NCI-H187 (cell line): ENCODE data around the gene TAS2R3.
"Not testable (repeated sequence)": the region's sequence is repeated elsewhere in the genome, so short reads cannot be mapped to it uniquely, and the experiment has no call there.

Experiments
- DNase-seq, 2 experiments: peaks; one replicate each; lab custom pipeline; 2025; lab: John Stamatoyannopoulos, UW

Gene TAS2R3

GRCh38 chr7:141763797-141764196 is at the start of gene TAS2R3:
Gene TAS2R3 (plus strand): TSS chr7:141764097. CDS start chr7:141764159, 62 bp downstream.
- no peak for DNase-seq

GRCh38 chr7:141714571-141714970 is 49.3 kb upstream of the TAS2R3 start:
- DNase-seq, result no peak

- DNase-seq, result no peak
Measured at GRCh38 chr7:141715018-141715417, 48.9 kb upstream of the TAS2R3 start.

- DNase-seq, result no peak
Measured at GRCh38 chr7:141715794-141716689, 47.9 kb upstream of the TAS2R3 start.

GRCh38 chr7:141717450-141717849 is 46.4 kb upstream of the TAS2R3 start:
- no peak for DNase-seq

GRCh38 chr7:141722529-141722928 is 41.4 kb upstream of the TAS2R3 start:
- DNase-seq, result no peak

- DNase-seq, result no peak
Measured at GRCh38 chr7:141729020-141729419, 34.9 kb upstream of the TAS2R3 start.

- DNase-seq, result no peak
Measured at GRCh38 chr7:141731476-141732149, 32.3 kb upstream of the TAS2R3 start.

GRCh38 chr7:141737118-141737835 is 26.6 kb upstream of the TAS2R3 start:
- DNase-seq, result no peak

GRCh38 chr7:141737836-141738591 is 25.9 kb upstream of the TAS2R3 start, which contains the start of gene SSBP1:
Gene SSBP1 (plus strand): TSS chr7:141738358. CDS start chr7:141739167, 809 bp downstream.
- DNase-seq, result peak; percentile 92 to 95

GRCh38 chr7:141738592-141739013 is 25.3 kb upstream of the TAS2R3 start:
- DNase-seq, result no peak

- no peak for DNase-seq
Measured at GRCh38 chr7:141739250-141739649, 24.6 kb upstream of the TAS2R3 start.

GRCh38 chr7:141742229-141742628 is 21.7 kb upstream of the TAS2R3 start:
- no peak for DNase-seq

- no peak for DNase-seq
Measured at GRCh38 chr7:141744131-141744530, 19.8 kb upstream of the TAS2R3 start.

GRCh38 chr7:141748396-141748795 is 15.5 kb upstream of the TAS2R3 start:
- DNase-seq, result no peak

GRCh38 chr7:141751904-141752303 is 12.0 kb upstream of the TAS2R3 start:
- DNase-seq, result not testable (repeated sequence)

GRCh38 chr7:141752634-141753033 is 11.3 kb upstream of the TAS2R3 start:
- no peak for DNase-seq

GRCh38 chr7:141754939-141755338 is 9.0 kb upstream of the TAS2R3 start:
- no peak for DNase-seq

GRCh38 chr7:141770083-141770583 is 6.2 kb downstream of the TAS2R3 start:
- DNase-seq, result not testable (repeated sequence)

- DNase-seq, result no peak
Measured at GRCh38 chr7:141776374-141776773, 12.5 kb downstream of the TAS2R3 start, which contains the start of gene TAS2R4. Gene TAS2R4 (plus strand): TSS chr7:141776674. CDS start chr7:141778489, 1,815 bp downstream.
